HG03025 (cell line): ENCODE results near the gene ZNF789.
"Not testable (repeated sequence)": the region's sequence is repeated elsewhere in the genome, so short reads cannot be mapped to it uniquely, and the experiment has no call there.

Source experiments
- ATAC-seq: cut with Tn5 transposase; IDR thresholded peaks from one replicate; pipeline ENCODE4 v1.9.1; 2021; ENCODE audit warnings: mild to moderate bottlenecking, moderate library complexity; ENCODE audit not compliant: unreplicated experiment, low FRiP score

Gene ZNF789

DNA sequence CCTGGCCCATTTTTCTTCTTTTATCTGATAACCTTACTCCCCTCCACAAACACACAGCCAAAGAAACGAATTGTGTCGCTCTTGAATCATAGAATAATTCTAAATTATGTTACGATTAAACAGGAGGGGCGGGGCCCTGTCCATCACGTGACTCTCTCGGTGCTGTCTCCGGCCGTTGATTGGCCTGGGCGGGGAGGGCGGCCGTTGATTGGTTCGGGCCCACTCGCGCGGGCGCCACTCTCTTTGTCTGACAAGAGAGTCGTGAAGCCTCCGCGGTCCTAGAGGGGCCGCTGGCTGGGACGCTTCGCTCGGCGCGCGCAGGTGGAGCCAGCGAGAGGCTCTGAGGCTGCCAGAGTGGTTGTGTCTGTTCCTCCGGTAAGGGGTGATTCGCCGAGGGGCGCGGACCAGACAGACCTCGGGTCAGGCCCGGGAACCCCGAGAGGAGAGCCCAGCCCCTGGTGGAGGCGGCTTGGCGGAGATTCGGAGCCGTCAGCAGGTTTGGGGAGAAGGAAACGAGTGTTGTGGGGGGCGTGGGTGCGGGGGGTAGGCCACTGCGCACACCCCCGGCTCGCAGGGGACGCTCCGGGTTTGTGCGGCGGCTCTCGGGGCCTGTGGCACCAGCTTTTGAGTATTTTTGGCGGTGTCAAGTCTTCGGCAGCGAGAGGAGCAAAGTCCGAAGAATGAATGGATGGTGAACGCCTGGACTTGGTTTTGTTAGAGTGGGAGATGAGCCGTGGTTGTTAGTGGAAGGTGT lies at the start of gene ZNF789:
TSS of gene ZNF789 (plus strand) at position 330 of the 754 bp plus-strand sequence. CDS start 3,567 bp downstream, outside the sequence.
- peak; percentile 81 for ATAC-seq

DNA sequence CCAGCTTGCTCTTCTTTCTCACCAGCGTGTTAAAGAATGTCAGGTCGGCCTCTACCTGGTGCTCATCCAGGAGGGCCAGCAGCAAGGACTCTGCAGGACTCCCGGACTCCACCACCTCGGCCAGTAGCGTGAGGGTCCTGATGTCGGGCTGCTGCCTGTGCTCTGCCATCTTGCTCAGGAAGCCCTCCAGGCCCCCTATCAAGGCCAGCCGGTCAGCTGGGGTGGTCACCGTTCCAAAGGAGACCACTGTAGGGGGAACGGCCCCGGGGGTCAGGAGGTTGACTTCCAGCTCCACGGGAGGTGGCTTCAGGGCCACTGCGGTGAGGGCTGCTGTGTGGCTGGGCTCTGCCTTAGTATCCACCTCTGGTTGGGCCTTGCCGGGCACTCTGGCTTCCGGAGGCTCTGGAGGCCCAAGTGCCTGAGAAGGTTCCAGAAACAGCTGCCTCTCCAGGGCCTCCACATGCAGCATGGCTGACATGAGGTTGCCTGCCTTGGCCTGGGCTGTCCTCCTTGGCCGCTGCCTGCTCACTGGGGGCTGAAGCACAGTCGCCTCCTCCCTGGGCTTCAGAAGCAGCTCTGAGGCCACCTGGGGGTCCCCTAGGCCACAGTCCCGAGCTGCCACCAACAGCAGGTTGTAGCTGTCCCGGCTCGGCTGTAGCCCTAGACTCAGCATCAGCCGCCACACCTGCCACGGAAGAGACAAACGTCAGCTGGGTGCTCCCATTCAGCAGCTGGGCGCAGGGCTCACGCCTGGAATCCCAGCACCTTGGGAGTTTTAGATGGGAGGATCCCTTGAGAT lies 47.6 kb upstream of the ZNF789 start:
- ATAC-seq: no peak

DNA sequence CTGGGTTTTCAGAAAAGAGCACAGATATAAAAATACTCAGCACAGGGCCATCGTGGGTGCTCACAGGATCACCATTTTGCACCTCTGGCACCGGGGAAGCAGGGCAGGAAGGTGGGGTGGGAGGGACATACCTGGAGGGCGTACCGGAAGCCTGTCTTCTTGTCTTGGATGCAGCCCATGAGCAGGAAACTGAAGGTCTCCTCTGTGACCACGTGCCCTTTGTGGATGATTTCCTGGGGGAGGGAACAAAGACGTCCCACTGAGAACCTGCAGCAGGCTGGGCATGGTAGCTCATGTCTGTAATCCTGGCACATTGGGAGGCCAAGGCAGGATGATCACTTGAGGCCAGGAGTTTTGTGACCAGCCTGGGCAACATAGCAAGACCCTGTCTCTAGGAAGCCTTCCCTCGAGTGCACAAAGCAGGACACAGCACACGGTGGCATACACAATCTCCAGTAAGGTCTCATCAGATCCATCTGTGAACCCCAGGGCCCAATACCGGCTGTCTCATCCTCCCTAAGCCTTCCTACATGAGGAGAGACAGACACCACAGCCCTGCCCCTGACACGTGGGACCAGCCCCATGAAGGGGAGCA lies 43.6 kb upstream of the ZNF789 start:
- ATAC-seq: no peak

DNA sequence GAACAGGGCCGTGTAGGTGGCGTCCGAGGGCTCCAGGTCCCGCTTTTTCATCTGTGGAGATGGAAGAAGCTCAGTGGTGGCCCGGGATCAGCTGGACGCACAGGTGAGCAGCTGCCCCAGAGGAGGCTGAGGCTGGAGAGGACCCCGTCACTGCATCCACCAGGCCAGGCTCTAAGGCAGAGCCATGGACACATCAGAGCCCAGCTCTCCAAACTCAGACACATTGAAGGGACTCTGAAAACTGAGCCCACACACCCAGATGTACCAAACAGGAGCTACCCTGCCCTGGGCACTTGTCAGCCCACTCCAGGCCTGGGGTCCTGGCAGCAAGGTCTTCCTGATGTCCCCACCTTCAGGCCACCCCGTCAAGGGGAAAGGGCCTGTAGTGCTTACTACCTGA lies 42.9 kb upstream of the ZNF789 start:
- no peak for ATAC-seq

DNA sequence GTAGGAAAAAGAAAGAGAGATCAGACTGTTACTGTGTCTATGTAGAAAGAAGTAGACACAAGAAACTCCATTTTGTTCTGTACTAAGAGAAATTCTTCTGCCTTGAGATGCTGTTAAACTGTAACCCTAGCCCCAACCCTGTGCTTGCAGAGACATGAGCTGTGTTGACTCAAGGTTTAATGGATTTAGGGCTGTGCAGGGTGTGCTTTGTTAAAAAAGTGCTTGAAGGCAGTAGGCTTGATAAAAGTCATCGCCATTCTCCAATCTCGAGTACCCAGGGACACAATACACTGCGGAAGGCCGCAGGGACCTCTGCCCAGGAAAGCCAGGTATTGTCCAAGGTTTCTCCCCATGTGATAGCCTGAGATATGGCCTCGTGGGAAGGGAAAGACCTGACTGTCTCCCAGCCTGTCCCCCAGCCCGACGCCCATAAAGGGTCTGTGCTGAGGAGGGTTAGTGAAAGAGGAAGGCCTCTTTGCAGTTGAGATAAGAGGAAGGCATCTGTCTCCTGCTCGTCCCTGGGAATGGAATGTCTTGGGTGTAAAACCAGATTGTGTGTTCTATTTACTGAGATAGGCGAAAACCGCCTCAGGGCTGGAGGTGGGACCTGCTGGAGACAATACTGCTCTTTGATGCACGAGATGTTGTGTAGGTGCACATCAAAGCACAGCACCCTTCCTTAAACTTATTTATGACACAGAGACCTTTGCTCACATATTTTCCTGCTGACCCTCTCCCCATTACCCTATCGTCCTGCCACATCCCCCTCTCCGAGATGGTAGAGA lies 40.7 kb upstream of the ZNF789 start:
- ATAC-seq: not testable (repeated sequence)

DNA sequence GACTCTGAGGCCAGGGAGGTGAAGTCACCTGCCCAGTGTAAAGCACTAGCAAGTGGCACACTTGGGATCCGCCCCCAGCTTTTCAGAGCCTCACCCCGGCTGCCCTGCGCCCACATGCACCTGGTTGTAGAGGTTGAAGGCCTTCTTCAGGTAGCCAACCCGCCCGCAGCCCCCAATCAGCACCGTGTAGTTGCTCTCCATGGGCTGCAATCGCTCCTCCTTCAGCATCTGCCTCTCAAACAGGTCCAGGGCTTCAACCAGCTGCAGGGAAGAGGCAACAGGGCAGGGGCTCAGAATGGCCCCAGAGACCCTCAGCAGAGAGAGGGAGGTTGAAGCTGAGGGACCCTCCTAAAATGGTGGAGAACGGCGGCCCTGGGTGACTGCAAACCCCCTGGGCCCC lies 39.5 kb upstream of the ZNF789 start:
- ATAC-seq: no peak

DNA sequence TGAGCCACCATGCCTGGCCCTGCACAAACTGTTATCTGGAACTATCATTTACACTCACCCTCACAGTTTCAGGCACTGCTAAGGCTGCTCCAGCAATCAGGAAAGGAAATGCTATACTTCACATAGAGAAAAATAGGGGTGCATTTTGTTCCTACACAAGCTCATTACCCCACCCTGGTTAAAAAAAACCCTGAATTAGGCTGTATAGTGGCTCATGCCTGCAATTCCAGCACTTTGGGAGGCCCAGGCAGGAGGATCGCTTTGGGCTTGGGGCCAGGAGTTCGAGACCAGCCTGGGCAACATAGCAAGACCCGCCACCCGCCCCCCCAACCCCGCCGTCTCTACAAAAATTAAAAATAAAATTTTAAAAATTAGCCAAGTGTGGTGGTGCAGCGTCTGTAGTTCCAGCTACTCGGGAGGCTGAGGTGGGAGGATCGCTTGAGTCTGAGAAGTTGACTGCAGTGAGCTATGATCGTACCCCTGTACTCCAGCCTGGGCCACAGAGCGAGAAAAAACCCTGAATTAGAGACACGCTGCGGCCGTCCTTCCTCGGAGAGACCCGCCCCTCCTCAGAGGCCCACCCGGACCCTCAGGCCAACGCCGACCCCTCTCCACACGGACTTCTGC lies 34.6 kb upstream of the ZNF789 start:
- peak; percentile 16 for ATAC-seq

DNA sequence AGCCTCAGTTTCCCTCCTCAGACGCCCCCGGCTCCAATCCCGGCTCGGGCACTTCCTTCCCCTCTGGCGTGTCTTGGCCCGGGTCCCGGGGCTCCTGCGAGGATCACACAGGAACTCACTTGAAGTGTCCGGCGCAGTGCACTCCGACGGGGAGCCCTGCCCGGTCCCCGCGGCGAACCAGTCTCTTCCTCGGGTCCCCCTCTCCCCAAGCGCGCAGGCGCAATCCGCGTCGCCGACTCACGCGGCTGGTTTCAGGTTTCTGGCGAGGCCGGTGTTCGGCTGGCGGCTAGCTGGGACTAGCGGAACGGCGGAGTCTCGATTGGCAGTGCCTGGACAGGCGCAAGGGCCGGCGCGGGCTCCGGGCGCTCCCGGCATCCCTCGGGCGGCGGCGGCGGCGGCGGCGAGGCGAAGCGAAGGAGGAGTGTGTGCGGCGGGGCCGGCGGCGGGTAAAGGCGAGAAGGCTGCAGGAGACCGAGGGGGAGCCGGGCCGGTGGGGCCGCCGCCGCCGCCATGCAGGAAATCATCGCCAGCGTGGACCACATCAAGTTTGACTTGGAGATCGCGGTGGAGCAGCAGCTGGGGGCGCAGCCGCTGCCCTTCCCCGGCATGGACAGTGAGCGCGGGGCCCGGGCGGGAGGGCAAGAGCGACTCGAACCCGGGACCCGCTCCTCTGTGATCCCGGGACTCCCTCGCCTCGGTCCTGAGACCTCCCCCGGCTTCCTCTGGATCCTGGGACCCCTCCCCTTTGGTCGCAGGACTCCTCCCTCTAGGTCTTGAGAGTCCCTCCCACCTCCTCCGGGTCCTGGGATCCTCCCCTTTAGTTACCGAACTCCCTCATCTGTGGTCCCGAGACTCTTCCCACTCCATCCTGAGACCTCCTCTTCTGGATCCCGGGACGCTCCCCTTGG lies 33.9 kb upstream of the ZNF789 start, which contains the start of the genes CPSF4 and PTCD1:
TSS of gene CPSF4 (plus strand) at position 371 of the 908 bp plus-strand sequence. CDS start at position 511, 140 bp downstream.
TSS of gene PTCD1 (minus strand) at position 226 of the 908 bp plus-strand sequence. CDS start 3,556 bp downstream, outside the sequence.
- peak; percentile 77 for ATAC-seq

DNA sequence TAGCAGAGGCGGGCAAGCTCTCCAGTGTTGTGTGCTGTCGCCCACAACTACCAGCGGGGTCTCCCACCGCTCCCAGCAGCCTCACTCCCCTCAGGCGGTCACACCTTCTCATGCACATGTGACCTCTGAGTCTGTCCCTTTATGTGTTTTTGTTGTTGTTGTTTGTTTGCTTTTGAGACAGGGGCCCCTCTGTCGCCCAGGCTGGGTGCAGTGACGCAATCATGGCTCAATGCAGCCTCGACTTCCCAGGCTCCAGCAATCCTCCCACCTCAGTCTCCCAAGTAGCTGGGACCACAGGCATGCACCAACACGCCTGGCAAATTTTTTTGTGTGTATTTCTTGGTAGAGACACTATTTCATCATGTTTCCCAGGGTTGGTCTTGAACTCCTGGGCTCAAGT lies 32.5 kb upstream of the ZNF789 start:
- no peak for ATAC-seq

DNA sequence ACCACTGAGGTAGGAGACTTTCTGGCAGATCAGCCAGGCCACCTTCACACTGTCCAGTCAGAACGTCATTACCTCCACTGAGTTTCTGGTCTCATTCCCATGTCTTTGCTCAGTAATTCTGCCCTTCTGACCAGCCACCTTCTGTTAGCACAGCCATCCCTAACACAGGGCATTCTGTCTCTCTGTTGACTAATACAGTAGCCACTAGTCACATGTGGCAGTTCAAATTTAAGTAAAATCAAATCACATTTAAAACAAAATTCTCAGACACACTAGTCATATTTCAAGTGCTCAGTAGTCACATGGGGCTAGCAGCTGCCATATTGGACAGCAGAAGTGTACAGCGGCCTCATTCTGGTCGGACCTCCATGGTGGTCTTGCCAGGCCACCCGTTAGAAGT lies 26.6 kb upstream of the ZNF789 start:
- ATAC-seq: no peak

DNA sequence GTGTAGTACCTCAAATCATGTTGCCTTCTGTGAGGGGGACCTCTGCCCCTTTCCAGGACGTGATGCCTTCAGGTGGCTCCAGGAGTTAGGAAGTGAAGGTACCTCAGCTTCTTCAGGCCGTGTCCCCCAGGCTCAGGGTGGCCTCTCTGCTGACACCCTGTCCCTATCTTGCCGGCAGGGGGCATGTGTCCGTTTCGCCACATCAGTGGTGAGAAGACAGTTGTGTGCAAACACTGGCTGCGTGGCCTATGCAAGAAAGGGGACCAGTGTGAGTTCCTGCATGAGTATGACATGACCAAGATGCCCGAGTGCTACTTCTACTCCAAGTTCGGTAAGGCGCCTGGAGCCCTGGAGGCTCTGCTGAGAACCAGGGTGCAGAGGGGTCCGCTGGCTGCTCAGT lies 24.7 kb upstream of the ZNF789 start:
- no peak for ATAC-seq

DNA sequence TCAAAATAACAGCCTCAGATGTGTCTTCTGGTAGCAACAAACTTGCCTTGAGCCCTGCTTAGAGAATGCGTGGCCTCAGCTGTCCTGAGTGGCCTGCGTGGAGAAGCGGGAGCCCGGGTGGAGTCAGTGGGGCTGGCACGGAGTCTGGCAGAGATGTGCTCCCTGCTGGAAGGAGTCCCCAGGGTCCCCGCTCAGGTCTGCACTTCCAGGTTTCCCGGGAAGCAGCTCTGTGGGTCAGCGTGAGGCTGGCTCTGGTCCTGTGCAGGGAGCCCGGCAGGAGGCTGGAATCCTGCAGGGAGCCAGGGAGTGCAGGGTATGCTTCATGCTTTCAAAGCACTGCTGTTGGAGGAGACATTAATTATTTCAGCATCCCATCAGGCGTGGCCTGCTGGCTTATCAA lies 23.8 kb upstream of the ZNF789 start:
- ATAC-seq: no peak

DNA sequence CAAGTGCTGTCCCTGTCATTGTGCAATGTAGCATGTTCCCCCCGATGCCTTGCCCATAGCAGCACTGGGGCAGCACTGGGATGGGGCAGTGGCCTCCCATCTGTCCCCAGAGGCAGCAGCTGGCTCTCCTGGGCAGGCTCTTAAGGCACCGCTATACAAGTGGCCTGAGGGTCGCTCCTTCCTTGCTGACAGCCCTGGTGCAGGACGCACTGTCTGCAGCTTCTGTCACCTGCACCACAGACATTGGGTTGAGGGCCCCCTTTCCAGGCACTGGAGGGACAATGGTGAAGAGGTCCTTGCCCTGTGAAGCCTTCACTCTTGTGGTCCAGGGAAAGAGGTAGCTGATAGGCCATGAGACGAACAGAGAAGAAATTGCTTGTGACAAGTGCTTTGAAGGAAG lies 23.4 kb upstream of the ZNF789 start:
- ATAC-seq: no peak

DNA sequence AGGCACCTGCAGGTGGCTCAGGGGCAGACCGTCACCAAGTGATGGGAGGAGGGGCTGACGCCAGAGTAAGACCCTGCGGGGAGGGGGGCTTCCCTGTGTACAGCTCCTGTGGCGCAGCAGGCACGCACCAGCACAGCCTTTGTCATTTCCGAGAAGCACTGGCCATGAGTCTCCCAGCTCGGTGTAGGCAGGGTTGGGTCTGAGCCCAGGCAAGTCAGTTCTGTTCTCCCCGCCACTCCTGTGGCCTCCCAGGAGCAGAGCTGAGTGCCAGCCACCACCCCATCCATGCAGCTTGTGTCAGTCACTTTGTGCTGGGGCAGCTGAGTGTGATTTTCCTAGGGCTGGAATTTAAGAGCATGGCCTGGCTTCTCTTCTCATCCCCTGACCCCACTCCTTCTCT lies 20.8 kb upstream of the ZNF789 start:
- no peak for ATAC-seq

DNA sequence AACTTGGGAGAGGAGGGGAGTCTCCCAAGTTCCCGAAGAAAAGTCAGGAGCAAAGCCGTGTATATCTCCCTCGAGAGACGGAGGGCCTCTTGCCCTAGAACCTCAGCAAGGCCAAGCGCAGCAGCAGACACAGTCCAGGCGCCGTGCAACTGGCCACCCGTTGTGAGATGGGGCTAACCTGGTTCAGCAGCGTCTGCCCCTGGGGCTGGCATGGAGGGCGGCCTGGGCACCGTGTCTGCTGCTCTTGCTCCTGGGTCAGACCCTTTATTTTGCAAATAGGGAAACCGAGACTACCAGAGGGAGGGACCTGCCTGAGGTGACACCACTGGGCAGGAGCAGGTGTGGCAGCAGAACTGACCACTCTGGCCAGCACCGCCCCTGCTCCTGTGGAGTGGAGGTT lies 20.1 kb upstream of the ZNF789 start:
- no peak for ATAC-seq

DNA sequence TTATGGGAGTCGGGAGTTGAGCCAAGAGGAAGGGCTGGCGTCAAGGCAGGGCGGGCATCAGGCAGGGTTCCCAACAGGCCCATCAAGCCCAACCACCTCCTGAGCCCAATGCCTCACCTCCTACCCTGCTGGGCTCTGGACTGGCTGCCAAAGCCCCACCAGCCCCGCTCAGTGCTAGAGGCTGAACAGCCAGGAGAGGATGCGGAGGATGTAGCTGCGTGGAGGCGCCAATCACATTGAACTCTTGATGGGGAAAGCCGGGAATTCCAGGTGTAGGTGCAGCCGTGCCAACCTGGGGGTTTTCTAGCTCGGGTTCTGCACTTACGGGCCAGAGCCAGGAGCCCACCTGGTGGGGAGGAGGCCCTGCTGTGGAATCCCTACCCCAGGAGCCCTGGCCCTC lies 19.6 kb upstream of the ZNF789 start:
- ATAC-seq: no peak

DNA sequence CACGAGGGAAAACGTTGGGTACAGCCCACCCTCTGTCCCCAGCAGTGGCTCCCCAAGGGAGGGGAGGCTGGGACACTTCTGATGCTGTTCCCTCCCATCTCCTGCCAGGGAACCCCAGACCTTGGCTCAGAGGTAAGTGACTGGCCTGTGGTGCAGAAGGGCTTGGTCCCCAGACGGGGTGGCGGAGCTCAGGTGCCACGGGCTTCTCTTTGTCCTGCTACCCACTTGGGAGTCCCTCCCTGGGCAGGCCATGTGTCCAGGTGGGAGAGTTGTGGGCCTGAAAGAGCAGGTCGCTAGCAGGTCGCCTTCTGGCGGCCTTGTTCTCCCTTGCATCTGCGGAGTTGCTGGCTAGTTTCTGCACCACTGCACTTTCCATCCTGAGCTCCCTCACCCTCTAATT lies 16.8 kb upstream of the ZNF789 start:
- ATAC-seq: no peak

DNA sequence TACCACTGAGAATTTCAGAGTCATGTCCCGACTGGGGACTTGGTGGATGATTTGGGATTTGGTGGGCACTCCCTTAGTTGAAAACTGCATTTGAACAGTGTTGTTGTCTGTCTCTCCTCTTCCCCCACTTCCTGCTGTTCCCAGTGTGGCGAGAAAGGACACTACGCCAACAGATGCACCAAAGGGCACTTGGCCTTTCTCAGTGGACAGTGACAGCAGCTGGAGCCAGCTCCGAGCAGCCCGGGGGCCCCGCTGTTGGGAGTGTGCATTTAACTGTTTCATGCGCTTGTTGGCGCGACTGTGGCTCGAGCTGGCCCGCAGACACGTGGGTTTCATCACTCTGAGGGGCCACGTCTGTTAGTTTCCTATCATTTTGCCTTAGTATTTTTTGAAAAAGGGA lies 16.4 kb upstream of the ZNF789 start:
- no peak for ATAC-seq

DNA sequence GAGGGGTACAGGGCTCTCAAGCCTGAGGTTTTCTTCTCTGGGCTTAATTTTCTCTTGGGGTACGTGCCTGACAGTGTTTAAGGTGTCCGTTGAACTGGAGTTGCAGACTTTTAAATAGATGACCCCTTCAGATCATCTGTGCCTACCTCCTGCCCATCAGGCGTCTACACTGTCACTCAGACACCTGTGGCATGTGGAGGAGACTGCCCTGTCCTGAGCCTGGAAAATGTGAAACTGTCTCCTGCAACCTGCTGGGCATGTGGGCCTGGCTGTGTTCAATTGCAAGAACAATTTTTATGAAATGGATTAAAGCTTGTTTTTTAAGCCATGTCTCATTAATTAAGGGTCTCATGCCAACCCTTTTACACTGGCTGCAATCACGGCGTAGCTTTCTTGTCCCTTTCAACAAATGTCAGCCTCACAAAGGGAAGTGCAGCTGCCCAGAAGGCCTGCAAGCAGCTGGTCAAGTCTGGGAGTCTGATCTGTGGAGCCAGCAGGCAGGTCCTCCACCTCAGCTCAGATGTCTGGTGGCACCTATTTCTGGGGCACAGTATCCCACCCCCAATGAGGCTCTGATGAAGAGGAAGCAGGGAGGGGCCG lies 15.5 kb upstream of the ZNF789 start:
- ATAC-seq: no peak
